Lower leg skin (tissue), 3 donors: Measurements from ENCODE around the gene CNTRL.

Experiments
- CTCF ChIP-seq, 3 donors: fragments of 450-650 bp; IDR thresholded peaks; one replicate each; pipeline ENCODE4 v1.5.1; 2016; ENCODE audit warnings: antibody characterized with exemption in 3 of 3, mild to moderate bottlenecking in 3 of 3, moderate library complexity in 2 of 3
- POLR2A ChIP-seq, 2 donors: fragments of 450-650 bp; IDR thresholded peaks; one replicate each; pipeline ENCODE4 v1.6.1; 2016 to 2017; ENCODE audit warnings: antibody characterized with exemption in 2 of 2, mild to moderate bottlenecking in 1 of 2, moderate library complexity in 1 of 2

GRCh38 chr9:121050128-121050988 lies 24.4 kb upstream of the CNTRL start, which contains the start of gene C5:
- no peak for TF ChIP-seq CTCF (IDR thresholded peaks at IDR 0.05)
- TF ChIP-seq POLR2A (IDR thresholded peaks at IDR 0.05), result no peak
